PFSK-1 (cell line): ENCODE data around the gene WNT3A.

Experiments
- FOXP2 ChIP-seq: optimal IDR thresholded peaks from 2 replicates; pipeline ENCODE3; 2011; ENCODE audit warnings: borderline replicate concordance, control low read depth, inconsistent platforms; ENCODE audit not compliant: insufficient read depth; ENCODE audit errors: extremely low read length, extremely low read depth
- POLR2AphosphoS5 ChIP-seq: IDR thresholded peaks from 2 replicates; pipeline ENCODE4 v1.6.1; 2012; ENCODE audit warnings: low read depth, mild to moderate bottlenecking, control low read depth, low read length, moderate library complexity
- REST ChIP-seq, 2 experiments: IDR thresholded peaks; 2 replicates each; pipeline versions ENCODE4 v1.6.1 to v1.8.0; 2011 to 2012; ENCODE audit warnings: low read depth in 2 of 2, low read length in 2 of 2, control low read depth in 1 of 2, inconsistent platforms in 1 of 2, mild to moderate bottlenecking in 1 of 2, moderate library complexity in 1 of 2; ENCODE audit not compliant: insufficient read depth in 1 of 2
- SIN3A ChIP-seq: IDR thresholded peaks from 2 replicates; pipeline ENCODE4 v1.6.1; 2012; ENCODE audit warnings: mild to moderate bottlenecking, low read length, moderate library complexity, borderline replicate concordance; ENCODE audit not compliant: insufficient read depth
- TAF1 ChIP-seq: IDR thresholded peaks from 2 replicates; pipeline ENCODE4 v1.6.1; 2012; ENCODE audit warnings: low read length, control low read depth, borderline replicate concordance; ENCODE audit not compliant: insufficient read depth

GRCh38 chr1:228098323-228098931, 91.6 kb downstream of the WNT3A start:
- TF ChIP-seq POLR2AphosphoS5, result no peak; the same call in 1 of the 2 replicates
- TF ChIP-seq SIN3A, result no peak
- no peak for TF ChIP-seq TAF1
- TF ChIP-seq REST (IDR thresholded peaks at IDR 0.05; ENCODE audit: insufficient read depth in 1 of 2, low read depth in 2 of 2, low read length in 2 of 2), result no peak
- no peak for TF ChIP-seq FOXP2
